Sigmoid colon (tissue), 7 donors: ENCODE measurements around the gene RNF144B. TPM values are rescaled to one million over a fixed set of nuclear protein-coding genes. Genes with fewer than 3 reads are reported as not detected.
"Not testable (repeated sequence)": the region's sequence is repeated elsewhere in the genome, so short reads cannot be mapped to it uniquely, and the experiment has no call there.

Source experiments
- DNase-seq: peaks from one replicate; pipeline ENCODE4 v3.0.0-alpha.2; 2019
- H3K27ac ChIP-seq, 4 donors: fragments of 200-600 bp; sonication (generic); one replicate each; pipeline ENCODE4 v1.5.1; 2016 to 2019; ENCODE audit warnings: mild to moderate bottlenecking in 1 of 4
- H3K27me3 ChIP-seq, 3 donors: fragments of 200-600 bp; sonication (generic); one replicate each; pipeline ENCODE4 v1.5.1; 2019; ENCODE audit warnings: mild to moderate bottlenecking in 1 of 3
- H3K36me3 ChIP-seq, 4 donors: fragments of 200-600 bp; sonication (generic); one replicate each; pipeline ENCODE4 v1.5.1; 2016 to 2019
- H3K4me1 ChIP-seq, 4 donors: fragments of 200-600 bp; sonication (generic); one replicate each; pipeline ENCODE4 v1.5.1; 2017 to 2019
- H3K4me3 ChIP-seq, 4 donors: fragments of 200-600 bp; sonication (generic); one replicate each; pipeline ENCODE4 v1.5.1; 2017 to 2019; ENCODE audit warnings: mild to moderate bottlenecking in 2 of 4, moderate library complexity in 1 of 4
- H3K9me3 ChIP-seq, 4 donors: fragments of 200-600 bp in 3 of 4; sonication (generic) in 3 of 4; one replicate each; pipeline versions ENCODE4 v1.5.1 to v1.6.1; 2013 to 2019
- EP300 ChIP-seq, 4 donors: sonication (generic); formaldehyde crosslinking; IDR thresholded peaks; one replicate each; pipeline ENCODE4 v1.6.1; 2017; ENCODE audit warnings: antibody characterized with exemption in 4 of 4
- POLR2A ChIP-seq, 2 donors: fragments of 450-650 bp; IDR thresholded peaks; one replicate each; pipeline ENCODE4 v1.6.1; 2016; ENCODE audit warnings: antibody characterized with exemption in 2 of 2, mild to moderate bottlenecking in 2 of 2, moderate library complexity in 2 of 2
- POLR2AphosphoS5 ChIP-seq, 4 donors: sonication (generic); formaldehyde crosslinking; IDR thresholded peaks; one replicate each; pipeline ENCODE4 v1.6.1; 2017; ENCODE audit warnings: antibody characterized with exemption in 4 of 4
- WGBS, 2 donors: extraction: QIAGEN DNeasy Blood & Tissue Kit; methylation state at CpG; one replicate each; pipeline ENCODE4 v1.1.7; 2013; 5-methylcytosine and 5-hydroxymethylcytosine counted together
- intact Hi-C: fragments of 100-400 bp; cut with DNase I; formaldehyde crosslinking; loops from one replicate; pipeline ENCODE4 v1.15.1; 2023
- polyA plus RNA-seq, 3 donors: library from polyadenylated mRNA; stranded (reverse); fragments of 200-250 nt; gene quantifications; one replicate each; pipeline ENCODE4 v1.2.3, GENCODE V29; 2013
- total RNA-seq, 4 donors: library from RNA; depleted of rRNA; stranded (reverse); fragments of >200 nt; gene quantifications; one replicate each; pipeline ENCODE4 v1.1.0, GENCODE V29; 2016
- TF ChIP-seq, protein P1 (sequence below), 4 experiments: fragments of 450-650 bp in 3 of 4; fragments of 200-600 bp in 1 of 4; IDR thresholded peaks; one replicate each; pipeline ENCODE4 v1.5.1; 2016 to 2019; ENCODE audit warnings: antibody characterized with exemption in 4 of 4, mild to moderate bottlenecking in 3 of 4, moderate library complexity in 2 of 4
- donor health status: healthy with polysubstance abuse.
- donor health status: Bipolar disorder and iron deficiency.
- donor health status: healthy.

RNF144B gene
- total and polyA plus RNA-seq, 7 donors, result 1.2 to 14.8 (median 4.6) TPM

DNA sequence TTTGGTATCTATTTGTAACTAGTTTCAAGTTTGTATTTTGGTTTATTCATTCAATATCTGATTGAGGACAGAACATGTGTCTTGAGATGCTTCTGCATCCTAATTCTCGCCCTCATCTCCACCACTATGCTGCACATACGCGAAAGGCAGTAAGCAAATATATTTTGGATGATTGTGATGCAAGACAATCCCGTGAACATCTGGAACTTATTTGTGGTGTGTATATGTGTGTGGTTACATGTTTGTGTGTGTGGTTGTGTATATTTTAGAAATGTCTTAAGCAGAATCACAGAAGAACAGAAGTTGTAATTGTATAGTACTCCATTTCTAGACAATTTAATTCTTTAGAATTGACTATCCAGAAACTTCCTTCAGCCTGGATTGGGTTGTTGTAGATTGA lies 35.1 kb upstream of the RNF144B start:
- Histone ChIP-seq H3K36me3 (no peaks in the 10 kb centered on the region), H3K4me3 (no peak overlapping the region), H3K9me3 (no peaks in the 10 kb centered on the region), H3K27me3 (no peaks in the 10 kb centered on the region), H3K27ac (no peak overlapping the region), H3K4me1 (no peaks in the 10 kb centered on the region)
- intact Hi-C loops, result no loop called here
- TF ChIP-seq, protein P1, sequence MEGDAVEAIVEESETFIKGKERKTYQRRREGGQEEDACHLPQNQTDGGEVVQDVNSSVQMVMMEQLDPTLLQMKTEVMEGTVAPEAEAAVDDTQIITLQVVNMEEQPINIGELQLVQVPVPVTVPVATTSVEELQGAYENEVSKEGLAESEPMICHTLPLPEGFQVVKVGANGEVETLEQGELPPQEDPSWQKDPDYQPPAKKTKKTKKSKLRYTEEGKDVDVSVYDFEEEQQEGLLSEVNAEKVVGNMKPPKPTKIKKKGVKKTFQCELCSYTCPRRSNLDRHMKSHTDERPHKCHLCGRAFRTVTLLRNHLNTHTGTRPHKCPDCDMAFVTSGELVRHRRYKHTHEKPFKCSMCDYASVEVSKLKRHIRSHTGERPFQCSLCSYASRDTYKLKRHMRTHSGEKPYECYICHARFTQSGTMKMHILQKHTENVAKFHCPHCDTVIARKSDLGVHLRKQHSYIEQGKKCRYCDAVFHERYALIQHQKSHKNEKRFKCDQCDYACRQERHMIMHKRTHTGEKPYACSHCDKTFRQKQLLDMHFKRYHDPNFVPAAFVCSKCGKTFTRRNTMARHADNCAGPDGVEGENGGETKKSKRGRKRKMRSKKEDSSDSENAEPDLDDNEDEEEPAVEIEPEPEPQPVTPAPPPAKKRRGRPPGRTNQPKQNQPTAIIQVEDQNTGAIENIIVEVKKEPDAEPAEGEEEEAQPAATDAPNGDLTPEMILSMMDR (IDR thresholded peaks at IDR 0.05), result no peak
- no peak for TF ChIP-seq POLR2AphosphoS5 (IDR thresholded peaks at IDR 0.05)
- no peak for TF ChIP-seq POLR2A (IDR thresholded peaks at IDR 0.05)
- DNase-seq, result no peak
- 89 to 90% methylated on average over 4 of the region's 4 CpGs for WGBS, 2 donors

DNA sequence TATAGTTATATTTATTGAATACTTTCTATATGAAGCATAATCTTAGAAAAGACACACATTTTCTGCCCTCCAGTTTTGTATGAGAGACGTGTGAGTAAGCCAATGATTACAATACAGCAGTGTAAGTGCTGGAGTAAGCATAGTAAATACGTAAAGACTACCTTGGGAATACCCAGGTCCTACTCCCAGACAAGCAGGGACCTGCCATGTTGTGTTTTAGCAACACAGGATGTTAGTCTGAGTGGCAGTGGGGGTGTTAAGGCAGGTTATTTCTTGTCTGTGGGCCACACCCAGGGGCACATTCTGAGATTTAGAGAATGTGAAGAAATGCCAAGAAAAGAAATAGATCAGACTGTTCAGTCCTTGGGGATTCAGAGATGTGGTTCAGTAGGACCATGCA lies 34.3 kb upstream of the RNF144B start:
- no peaks in the 10 kb centered on the region for H3K9me3 ChIP-seq
- no peak for DNase-seq
- H3K4me1 ChIP-seq, result no peaks in the 10 kb centered on the region
- H3K27me3 ChIP-seq, result no peaks in the 10 kb centered on the region
- intact Hi-C loops, result no loop called here
- no peak overlapping the region for H3K4me3 ChIP-seq
- no peak overlapping the region for H3K27ac ChIP-seq
- no peak for TF ChIP-seq POLR2AphosphoS5 (IDR thresholded peaks at IDR 0.05)
- TF ChIP-seq, protein P1 (IDR thresholded peaks at IDR 0.05), result no peak
- TF ChIP-seq EP300 (IDR thresholded peaks at IDR 0.05), result no peak
- TF ChIP-seq POLR2A (IDR thresholded peaks at IDR 0.05), result no peak
- 77 to 79% methylated on average over 2 of the region's 2 CpGs for WGBS, 2 donors
- no peaks in the 10 kb centered on the region for H3K36me3 ChIP-seq

GRCh38 chr6:18353251-18353650 lies 33.9 kb upstream of the RNF144B start:
- WGBS, 2 donors, result 59 to 84% methylated on average over 2 of the region's 2 CpGs
- Histone ChIP-seq H3K9me3 (no peaks in the 10 kb centered on the region), H3K27ac (no peak overlapping the region), H3K36me3 (no peaks in the 10 kb centered on the region), H3K4me1 (no peaks in the 10 kb centered on the region), H3K4me3 (no peak overlapping the region), H3K27me3 (no peaks in the 10 kb centered on the region)
- TF ChIP-seq POLR2A (IDR thresholded peaks at IDR 0.05) (no peak), EP300 (IDR thresholded peaks at IDR 0.05) (no peak), POLR2AphosphoS5 (IDR thresholded peaks at IDR 0.05) (no peak)
- TF ChIP-seq, protein P1 (IDR thresholded peaks at IDR 0.05), result no peak
- no peak for DNase-seq
- intact Hi-C loops, result no loop called here

- H3K4me3 ChIP-seq, H3K27me3 ChIP-seq, H3K27ac ChIP-seq, H3K36me3 ChIP-seq, intact Hi-C loops, H3K9me3 ChIP-seq, DNase-seq: not testable (repeated sequence)
- WGBS, 2 donors, result 84 to 88% methylated on average over 1 to 2 of the region's 4 CpGs
- peaks cover 0 to 15% (median 4%) of the 10 kb centered on the region in 4 donors for H3K4me1 ChIP-seq
These were observed 29.6 kb upstream of the RNF144B start for GRCh38 chr6:18357546-18357945.

GRCh38 chr6:18359237-18359885 lies 27.8 kb upstream of the RNF144B start:
- H3K4me3 ChIP-seq, result no peak overlapping the region
- H3K27ac ChIP-seq, result peak overlapping the region in 2 of 4 donors; percentile 24 to 38
- no peaks in the 10 kb centered on the region for H3K27me3 ChIP-seq
- H3K36me3 ChIP-seq, result no peaks in the 10 kb centered on the region
- intact Hi-C loops, result no loop called here
- no peak for DNase-seq
- peaks cover 0 to 16% (median 4%) of the 10 kb centered on the region in 4 donors for H3K4me1 ChIP-seq
- 64 to 70% methylated on average over 1 of the region's 1 CpG for WGBS, 2 donors
- H3K9me3 ChIP-seq, result no peaks in the 10 kb centered on the region
- TF ChIP-seq EP300 (IDR thresholded peaks at IDR 0.05) (no peak), POLR2AphosphoS5 (IDR thresholded peaks at IDR 0.05) (peak in 1 of 4 donors; percentile 24)

GRCh38 chr6:18360188-18360587 lies 27.0 kb upstream of the RNF144B start:
- Histone ChIP-seq H3K27me3 (no peaks in the 10 kb centered on the region), H3K9me3 (no peaks in the 10 kb centered on the region), H3K27ac (peak overlapping the region in 1 of 4 donors; percentile 38), H3K4me1 (peaks cover 0 to 16% (median 4%) of the 10 kb centered on the region in 4 donors), H3K36me3 (no peaks in the 10 kb centered on the region), H3K4me3 (no peak overlapping the region)
- DNase-seq, result no peak
- intact Hi-C loops, result no loop called here
- WGBS, 2 donors, result 63 to 72% methylated on average over 1 of the region's 1 CpG
- TF ChIP-seq, protein P1 (IDR thresholded peaks at IDR 0.05), result no peak
- TF ChIP-seq POLR2AphosphoS5 (IDR thresholded peaks at IDR 0.05) (no peak), POLR2A (IDR thresholded peaks at IDR 0.05) (no peak), EP300 (IDR thresholded peaks at IDR 0.05) (no peak)
